Measurements from ENCODE around the gene OR6X1. TPM values are rescaled to one million over a fixed set of nuclear protein-coding genes. Genes with fewer than 3 reads are reported as not detected.
A peak's percentile ranks its signal among the peaks of the same experiment; 100 is the strongest.

The OR6X1 gene
- total RNA-seq, 1 donor from 2014 or later, result not detected

DNA sequence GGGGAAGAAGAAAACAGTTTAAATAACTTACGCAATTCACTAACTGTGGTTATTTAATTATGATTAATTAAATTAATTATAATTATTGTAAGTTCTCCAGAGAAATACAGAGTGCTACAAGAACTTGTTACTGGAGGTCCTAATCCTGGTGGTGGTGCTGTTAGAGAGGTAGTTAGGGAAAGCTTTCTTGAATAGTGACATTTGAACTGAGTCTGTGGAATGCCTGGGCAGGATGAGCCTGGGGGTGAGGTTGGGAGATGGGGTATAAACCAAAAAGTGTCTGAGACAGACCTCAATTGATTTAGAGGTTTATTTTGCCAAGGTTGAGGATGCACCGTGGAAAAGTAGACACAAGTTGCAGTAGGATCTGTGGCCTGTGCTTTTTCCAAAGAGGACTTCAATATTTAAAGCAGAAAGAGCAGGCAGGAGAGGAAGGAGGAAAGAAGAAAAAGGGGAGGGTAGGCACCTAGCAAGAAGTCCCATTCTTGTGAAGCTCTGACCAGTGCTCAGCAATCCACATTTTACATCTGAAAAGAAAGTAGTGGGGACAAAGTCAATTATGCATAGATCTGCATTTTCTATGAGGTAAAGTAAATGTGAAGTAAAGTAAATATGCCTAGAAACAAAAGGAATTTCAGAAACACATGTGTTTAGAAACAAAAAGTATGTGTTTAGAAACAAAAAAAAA, 8.4 kb downstream of the OR6X1 start:
- TF ChIP-seq CTCF (IDR thresholded peaks at IDR 0.05), result no peak
- H3K4me3 Mint-ChIP-seq (ENCODE audit: unreplicated experiment), result no peak overlapping the region
- H3K27ac Mint-ChIP-seq (ENCODE audit: unreplicated experiment), result no peak overlapping the region
- H3K4me1 Mint-ChIP-seq (ENCODE audit: low read depth), result peaks cover 8% of the 10 kb centered on the region
- H3K9me3 Mint-ChIP-seq (ENCODE audit: low read depth), result peaks cover 10% of the 10 kb centered on the region
- no peak for DNase-seq (ENCODE audit: low spot score)
- H3K27me3 Mint-ChIP-seq (ENCODE audit: low read depth), result peaks cover 42% of the 10 kb centered on the region
- H3K36me3 Mint-ChIP-seq (ENCODE audit: low read depth), result no peaks in the 10 kb centered on the region

DNA sequence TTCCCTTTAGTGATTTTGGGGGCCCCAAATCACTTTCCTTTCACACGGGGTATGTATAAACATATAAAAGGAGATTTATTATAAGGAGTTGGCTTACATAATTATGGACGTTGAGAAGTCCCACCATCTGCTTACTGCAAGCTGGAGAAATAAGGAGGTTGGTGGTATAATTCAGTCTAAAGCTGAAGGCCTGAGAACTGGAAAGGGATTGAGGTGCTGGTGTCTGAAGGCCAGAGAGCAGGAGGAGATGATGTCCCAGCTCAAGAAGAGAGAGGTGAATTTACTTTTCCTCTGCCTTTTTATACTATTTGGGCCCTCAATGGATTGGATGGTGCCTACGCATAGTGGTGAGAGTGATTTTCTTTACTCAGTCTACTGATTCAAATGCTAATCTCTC, 11.6 kb downstream of the OR6X1 start:
- Mint-ChIP-seq H3K9me3 (ENCODE audit: low read depth) (no peaks in the 10 kb centered on the region), H3K27me3 (ENCODE audit: low read depth) (peaks cover 18% of the 10 kb centered on the region), H3K4me1 (ENCODE audit: low read depth) (peaks cover 20% of the 10 kb centered on the region), H3K36me3 (ENCODE audit: low read depth) (no peaks in the 10 kb centered on the region), H3K27ac (ENCODE audit: unreplicated experiment) (no peak overlapping the region), H3K4me3 (ENCODE audit: unreplicated experiment) (no peak overlapping the region)
- DNase-seq (ENCODE audit: low spot score), result no peak
- no peak for TF ChIP-seq CTCF (IDR thresholded peaks at IDR 0.05)

- TF ChIP-seq CTCF (IDR thresholded peaks at IDR 0.05), result no peak
- H3K9me3 Mint-ChIP-seq (ENCODE audit: low read depth), result no peaks in the 10 kb centered on the region
- H3K4me1 Mint-ChIP-seq (ENCODE audit: low read depth), result peaks cover 20% of the 10 kb centered on the region
- H3K36me3 Mint-ChIP-seq (ENCODE audit: low read depth), result peaks cover 4% of the 10 kb centered on the region
- peak overlapping the region; percentile 90 for H3K27ac Mint-ChIP-seq (ENCODE audit: unreplicated experiment)
- peaks cover 17% of the 10 kb centered on the region for H3K27me3 Mint-ChIP-seq (ENCODE audit: low read depth)
- no peak for DNase-seq (ENCODE audit: low spot score)
- H3K4me3 Mint-ChIP-seq (ENCODE audit: unreplicated experiment), result peak overlapping the region; percentile 78
These were observed 12.1 kb downstream of the OR6X1 start for GRCh38 chr11:123742031-123742723.

DNA sequence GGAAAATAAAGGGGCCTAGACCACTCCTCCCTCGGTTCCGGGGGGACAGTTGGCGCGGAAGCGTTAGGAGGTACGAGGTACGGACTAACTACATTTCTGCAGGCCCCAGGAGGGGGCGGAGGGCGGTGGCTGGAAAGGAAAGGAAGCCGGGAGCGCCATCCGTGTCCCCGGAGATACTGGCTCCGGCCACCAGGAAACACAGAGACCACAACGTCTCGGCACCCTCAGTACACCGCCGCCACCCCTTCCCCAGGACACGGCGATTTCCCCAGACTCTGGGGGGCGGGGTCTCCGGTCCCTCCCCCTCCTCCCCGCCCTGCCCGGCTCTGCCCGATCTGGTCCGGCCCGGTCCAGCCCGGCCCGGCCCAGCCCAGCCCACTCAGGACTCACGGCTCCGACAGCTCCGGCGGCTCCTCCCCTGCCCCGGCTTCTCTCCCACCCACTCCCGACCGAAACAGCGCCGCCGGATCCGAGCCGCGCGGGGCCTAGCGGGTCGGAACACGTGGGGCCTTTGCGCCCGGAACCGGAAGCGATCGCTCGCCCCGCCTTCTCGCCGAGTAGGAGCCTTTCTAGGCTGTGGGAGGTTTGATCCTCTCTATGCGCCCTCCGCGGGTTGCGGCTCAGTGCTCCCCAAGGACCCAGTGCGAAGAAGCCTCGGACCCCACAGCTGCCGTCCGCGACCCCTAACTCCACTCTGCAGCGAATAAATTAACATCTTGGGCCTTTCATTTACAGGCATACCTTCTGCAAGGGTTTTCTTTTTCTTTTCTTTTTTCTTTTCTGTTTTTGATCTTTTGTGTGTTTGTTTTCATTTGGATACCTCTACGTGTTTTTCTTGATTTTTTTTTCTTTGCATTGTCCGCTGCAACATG, 12.9 kb downstream of the OR6X1 start, which contains the start of gene ZNF202:
Gene ZNF202 (minus strand): TSS at position 502 of the 872 bp plus-strand sequence. CDS start 10,772 bp downstream, outside the sequence.
- peaks cover 20% of the 10 kb centered on the region for H3K4me1 Mint-ChIP-seq (ENCODE audit: low read depth)
- peaks cover 17% of the 10 kb centered on the region for H3K27me3 Mint-ChIP-seq (ENCODE audit: low read depth)
- H3K4me3 Mint-ChIP-seq (ENCODE audit: unreplicated experiment), result peak within 1 kb of the TSS; percentile 78
- TF ChIP-seq CTCF (IDR thresholded peaks at IDR 0.05), result peak; percentile 60
- H3K27ac Mint-ChIP-seq (ENCODE audit: unreplicated experiment), result peak within 1 kb of the TSS; percentile 90
- no peaks in the 10 kb centered on the region for H3K9me3 Mint-ChIP-seq (ENCODE audit: low read depth)
- H3K36me3 Mint-ChIP-seq (ENCODE audit: low read depth), result peaks cover 4% of the 10 kb centered on the region
- peak; percentile 97 for DNase-seq (ENCODE audit: low spot score)

DNA sequence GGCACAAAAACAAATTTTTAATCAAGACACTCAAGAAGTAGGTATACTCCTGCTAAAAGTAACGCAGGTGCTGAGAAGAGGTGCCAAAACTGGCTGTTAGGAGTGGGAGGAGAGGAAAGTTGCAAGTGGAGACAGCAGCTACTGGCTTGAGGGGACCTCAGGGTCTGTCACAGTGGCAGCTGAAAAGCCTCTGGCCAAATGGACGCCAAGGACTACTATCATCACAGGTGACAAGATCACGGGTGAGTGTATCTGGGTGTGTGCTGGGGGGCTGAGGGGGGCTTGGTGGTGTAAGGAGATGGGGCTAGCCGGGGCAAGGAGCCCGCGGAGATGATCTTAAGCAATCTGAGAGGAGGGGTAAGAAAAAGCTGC, 13.5 kb downstream of the OR6X1 start:
- Mint-ChIP-seq H3K36me3 (ENCODE audit: low read depth) (peaks cover 4% of the 10 kb centered on the region), H3K4me1 (ENCODE audit: low read depth) (peaks cover 20% of the 10 kb centered on the region), H3K27me3 (ENCODE audit: low read depth) (peaks cover 15% of the 10 kb centered on the region), H3K9me3 (ENCODE audit: low read depth) (no peaks in the 10 kb centered on the region), H3K27ac (ENCODE audit: unreplicated experiment) (peak overlapping the region; percentile 84), H3K4me3 (ENCODE audit: unreplicated experiment) (peak overlapping the region; percentile 78)
- DNase-seq (ENCODE audit: low spot score), result no peak
- no peak for TF ChIP-seq CTCF (IDR thresholded peaks at IDR 0.05)

Measured in chondrocyte (in vitro differentiated cells).